ENCODE data around the gene ATP2A3.

DNA sequence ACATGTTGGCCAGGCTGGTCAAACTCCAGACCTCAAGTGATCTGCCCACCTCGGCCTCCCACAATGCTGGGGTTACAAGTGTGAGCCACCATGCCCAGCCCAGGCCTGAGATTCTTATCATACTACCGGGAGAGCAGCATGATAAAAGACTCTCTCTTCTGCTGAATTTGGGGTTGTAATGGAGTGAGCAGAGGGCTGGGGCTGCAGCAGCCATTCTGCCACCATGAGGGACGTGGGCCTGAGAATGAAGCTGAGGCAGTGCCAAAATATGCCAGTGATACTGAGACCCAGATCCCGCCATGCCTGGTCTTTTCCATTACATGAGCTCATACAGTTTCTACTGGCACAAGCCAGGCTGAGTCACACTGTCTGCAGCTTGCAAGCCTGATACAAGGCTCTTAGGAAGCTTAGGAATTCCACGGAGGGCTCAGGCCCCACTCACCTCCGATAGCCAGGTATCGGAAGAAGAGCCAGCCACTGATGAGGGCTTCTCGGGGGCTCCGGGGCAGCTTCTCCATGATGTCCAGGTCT, 28.3 kb downstream of the ATP2A3 start:
- TF ChIP-seq, protein P1, sequence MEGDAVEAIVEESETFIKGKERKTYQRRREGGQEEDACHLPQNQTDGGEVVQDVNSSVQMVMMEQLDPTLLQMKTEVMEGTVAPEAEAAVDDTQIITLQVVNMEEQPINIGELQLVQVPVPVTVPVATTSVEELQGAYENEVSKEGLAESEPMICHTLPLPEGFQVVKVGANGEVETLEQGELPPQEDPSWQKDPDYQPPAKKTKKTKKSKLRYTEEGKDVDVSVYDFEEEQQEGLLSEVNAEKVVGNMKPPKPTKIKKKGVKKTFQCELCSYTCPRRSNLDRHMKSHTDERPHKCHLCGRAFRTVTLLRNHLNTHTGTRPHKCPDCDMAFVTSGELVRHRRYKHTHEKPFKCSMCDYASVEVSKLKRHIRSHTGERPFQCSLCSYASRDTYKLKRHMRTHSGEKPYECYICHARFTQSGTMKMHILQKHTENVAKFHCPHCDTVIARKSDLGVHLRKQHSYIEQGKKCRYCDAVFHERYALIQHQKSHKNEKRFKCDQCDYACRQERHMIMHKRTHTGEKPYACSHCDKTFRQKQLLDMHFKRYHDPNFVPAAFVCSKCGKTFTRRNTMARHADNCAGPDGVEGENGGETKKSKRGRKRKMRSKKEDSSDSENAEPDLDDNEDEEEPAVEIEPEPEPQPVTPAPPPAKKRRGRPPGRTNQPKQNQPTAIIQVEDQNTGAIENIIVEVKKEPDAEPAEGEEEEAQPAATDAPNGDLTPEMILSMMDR (IDR thresholded peaks at IDR 0.05; ENCODE audit: insufficient read depth, low read length): no peak
- TF ChIP-seq POLR2AphosphoS5 (IDR thresholded peaks at IDR 0.05; ENCODE audit: low read depth) (no peak), REST (IDR thresholded peaks at IDR 0.05; ENCODE audit: insufficient replicate concordance, low read depth) (no peak), SPI1 (IDR thresholded peaks at IDR 0.05; ENCODE audit: borderline replicate concordance, low read depth) (no peak)

All from HL-60 (cell line).